Cardiac muscle cell (in vitro differentiated cells and primary cell): ENCODE measurements around the gene SMAD7. TPM values are rescaled to one million over a fixed set of nuclear protein-coding genes. Genes with fewer than 3 reads are reported as not detected.

ENCODE experiments used
- DNase-seq, 2 donors: peaks; one replicate each; pipeline versions ENCODE4 v3.0.0 to v3.0.0-alpha.2; 2010 to 2017; ENCODE audit warnings: low read depth in 1 of 2, low spot score in 1 of 2
- H3K27ac ChIP-seq: fragments of 200-600 bp; sonication (generic); 2 replicates; pipeline ENCODE4 v1.5.1; 2016
- H3K27me3 ChIP-seq: fragments of 200-600 bp; sonication (generic); 2 replicates; pipeline ENCODE4 v1.6.0; 2016; ENCODE audit warnings: control low read depth
- H3K36me3 ChIP-seq: fragments of 200-600 bp; sonication (generic); 2 replicates; pipeline ENCODE4 v1.5.1; 2016; ENCODE audit warnings: control low read depth
- H3K4me1 ChIP-seq: fragments of 200-600 bp; sonication (generic); 2 replicates; pipeline ENCODE4 v1.8.1; 2017; ENCODE audit warnings: low read depth, mild to moderate bottlenecking, mixed run types
- H3K4me3 ChIP-seq: fragments of 200-600 bp; sonication (generic); 2 replicates; pipeline ENCODE4 v1.5.1; 2016; ENCODE audit warnings: mild to moderate bottlenecking
- H3K9me3 ChIP-seq: fragments of 200-600 bp; sonication (generic); 2 replicates; pipeline ENCODE4 v1.5.1; 2017; ENCODE audit warnings: low read depth, mild to moderate bottlenecking, control low read depth
- CTCF ChIP-seq: IDR thresholded peaks from 2 replicates; pipeline ENCODE4 v1.5.1; 2012; ENCODE audit warnings: low read depth, mild to moderate bottlenecking, low read length
- polyA plus RNA-seq: library from polyadenylated mRNA; unstranded; fragments of >200 nt; fragmentation: Nextera tagmentation; extraction: Ambion mirVana; gene quantifications from 2 replicates; pipeline ENCODE4 v1.2.1, GENCODE V29; 2016
- total RNA-seq: library from RNA; depleted of rRNA; stranded (reverse); fragments of >200 nt; gene quantifications from 2 replicates; pipeline ENCODE4 v1.2.3, GENCODE V29; 2016

The SMAD7 gene
- total and polyA plus RNA-seq, 2 experiments from 2014 or later = 60.1 to 129 TPM

DNA sequence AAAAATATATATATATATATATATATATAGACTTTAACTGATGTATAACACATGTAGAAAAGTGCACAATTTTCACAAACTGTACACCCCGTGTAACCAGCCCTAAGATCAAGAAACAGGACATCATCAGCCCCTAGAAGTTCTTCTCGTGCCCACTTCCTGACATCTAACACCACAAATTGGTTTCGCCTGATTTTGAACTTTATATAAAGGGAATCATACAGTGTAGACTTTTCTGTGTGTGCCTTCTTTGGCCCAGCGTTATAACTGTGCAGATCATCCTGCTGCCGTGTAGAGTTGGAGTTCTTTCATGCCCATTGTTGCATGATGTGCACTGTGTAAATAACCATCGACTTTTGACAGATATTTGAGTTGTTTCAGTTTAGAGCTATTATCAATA is 41.0 kb downstream of the SMAD7 start:
- H3K36me3 ChIP-seq = no peaks in the 10 kb centered on the region
- TF ChIP-seq CTCF = no peak
- peaks cover 10% of the 10 kb centered on the region for H3K4me1 ChIP-seq
- no peak for DNase-seq
- H3K4me3 ChIP-seq = no peak overlapping the region
- H3K9me3 ChIP-seq = no peaks in the 10 kb centered on the region
- no peak overlapping the region for H3K27ac ChIP-seq
- H3K27me3 ChIP-seq = no peaks in the 10 kb centered on the region

GRCh38 chr18:48908916-48909315 is 41.8 kb downstream of the SMAD7 start:
- Histone ChIP-seq H3K27me3 (no peaks in the 10 kb centered on the region), H3K4me3 (no peak overlapping the region), H3K27ac (no peak overlapping the region), H3K9me3 (no peaks in the 10 kb centered on the region), H3K4me1 (peaks cover 2% of the 10 kb centered on the region), H3K36me3 (no peaks in the 10 kb centered on the region)
- no peak for DNase-seq
- no peak for TF ChIP-seq CTCF

DNA sequence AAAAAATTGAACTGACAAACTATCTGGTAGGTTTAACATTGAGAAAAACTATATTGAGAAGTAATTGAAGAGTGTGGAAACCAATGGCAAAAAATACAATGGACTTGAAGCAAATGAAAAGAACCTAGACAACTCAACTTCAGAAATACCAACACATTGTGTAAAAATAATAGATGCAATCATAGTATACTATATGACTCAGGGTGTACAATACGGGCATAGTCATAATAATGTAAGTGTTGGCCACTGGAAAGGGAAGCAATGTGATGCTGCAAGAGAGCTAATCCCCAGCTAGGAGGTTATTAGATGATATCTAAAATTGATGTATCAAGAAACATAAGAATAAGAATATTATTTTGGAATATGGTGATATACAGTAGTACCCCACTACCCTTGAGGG is 45.3 kb downstream of the SMAD7 start:
- no peak overlapping the region for H3K4me3 ChIP-seq
- no peaks in the 10 kb centered on the region for H3K4me1 ChIP-seq
- H3K27me3 ChIP-seq = no peaks in the 10 kb centered on the region
- no peak overlapping the region for H3K27ac ChIP-seq
- no peak for TF ChIP-seq CTCF
- no peaks in the 10 kb centered on the region for H3K36me3 ChIP-seq
- H3K9me3 ChIP-seq = no peaks in the 10 kb centered on the region
- no peak for DNase-seq

GRCh38 chr18:48904847-48905394 is 45.8 kb downstream of the SMAD7 start:
- no peaks in the 10 kb centered on the region for H3K9me3 ChIP-seq
- no peaks in the 10 kb centered on the region for H3K27me3 ChIP-seq
- no peak for DNase-seq
- H3K36me3 ChIP-seq = no peaks in the 10 kb centered on the region
- TF ChIP-seq CTCF = no peak
- no peaks in the 10 kb centered on the region for H3K4me1 ChIP-seq
- H3K27ac ChIP-seq = no peak overlapping the region
- no peak overlapping the region for H3K4me3 ChIP-seq

GRCh38 chr18:48904091-48904490 is 46.7 kb downstream of the SMAD7 start:
- no peaks in the 10 kb centered on the region for H3K36me3 ChIP-seq
- DNase-seq = no peak
- H3K9me3 ChIP-seq = no peaks in the 10 kb centered on the region
- no peaks in the 10 kb centered on the region for H3K27me3 ChIP-seq
- no peak overlapping the region for H3K4me3 ChIP-seq
- no peaks in the 10 kb centered on the region for H3K4me1 ChIP-seq
- no peak for TF ChIP-seq CTCF
- no peak overlapping the region for H3K27ac ChIP-seq
